ENCODE measurements around the gene ASB14.

- TF ChIP-seq CTCF (IDR thresholded peaks at IDR 0.05; ENCODE audit: low read depth, low read length, poor library complexity, severe bottlenecking) (no peak), EZH2phosphoT487 (IDR thresholded peaks at IDR 0.05; ENCODE audit: borderline replicate concordance, low read length) (no peak)
These were observed 21.7 kb upstream of the ASB14 start for GRCh38 chr3:57314204-57314603.

Measured in DOHH2 (cell line).